Tibial artery (tissue), 4 donors: ENCODE results near the gene HBQ1.
"Not testable (repeated sequence)": the region's sequence is repeated elsewhere in the genome, so short reads cannot be mapped to it uniquely, and the experiment has no call there.

Experiments used
- DNase-seq, 2 donors: peaks; one replicate each; pipeline ENCODE4 v3.0.0-alpha.2; 2019
- H3K27ac ChIP-seq, 2 donors: fragments of 200-600 bp; sonication (generic) in 1 of 2; 1 replicate in 1 of 2; 2 replicates in 1 of 2; pipeline ENCODE4 v1.5.1; 2018 to 2019; ENCODE audit warnings: mild to moderate bottlenecking in 1 of 2
- H3K27me3 ChIP-seq, 2 donors: fragments of 200-600 bp; sonication (generic) in 1 of 2; one replicate each; pipeline versions ENCODE4 v1.5.1 to v1.6.0; 2016 to 2019
- H3K36me3 ChIP-seq, 3 donors: fragments of 200-600 bp; sonication (generic) in 2 of 3; one replicate each; pipeline ENCODE4 v1.5.1; 2016 to 2019; ENCODE audit warnings: mild to moderate bottlenecking in 2 of 3
- H3K4me1 ChIP-seq, 4 donors: fragments of 200-600 bp; sonication (generic) in 2 of 4; 1 replicate in 3 of 4; 2 replicates in 1 of 4; pipeline ENCODE4 v1.5.1; 2016 to 2019
- H3K4me3 ChIP-seq, 2 donors: fragments of 200-600 bp; sonication (generic) in 1 of 2; 1 replicate in 1 of 2; 2 replicates in 1 of 2; pipeline ENCODE4 v1.5.1; 2018 to 2019; ENCODE audit warnings: mild to moderate bottlenecking in 2 of 2
- H3K9me3 ChIP-seq, 3 donors: fragments of 200-600 bp; sonication (generic) in 1 of 3; one replicate each; pipeline ENCODE4 v1.5.1; 2016 to 2019
- intact Hi-C: fragments of 100-400 bp; cut with DNase I; formaldehyde crosslinking; loops from one replicate; pipeline ENCODE4 v1.15.0; 2023; ENCODE audit warnings: low total_unique reads
- TF ChIP-seq, protein P1 (sequence below), 2 experiments: fragments of 200-600 bp in 1 of 2; fragments of 450-650 bp in 1 of 2; IDR thresholded peaks; one replicate each; pipeline ENCODE4 v1.5.1; 2017 to 2019; ENCODE audit warnings: antibody characterized with exemption in 2 of 2, mild to moderate bottlenecking in 1 of 2, moderate library complexity in 1 of 2

HBQ1 gene

DNA sequence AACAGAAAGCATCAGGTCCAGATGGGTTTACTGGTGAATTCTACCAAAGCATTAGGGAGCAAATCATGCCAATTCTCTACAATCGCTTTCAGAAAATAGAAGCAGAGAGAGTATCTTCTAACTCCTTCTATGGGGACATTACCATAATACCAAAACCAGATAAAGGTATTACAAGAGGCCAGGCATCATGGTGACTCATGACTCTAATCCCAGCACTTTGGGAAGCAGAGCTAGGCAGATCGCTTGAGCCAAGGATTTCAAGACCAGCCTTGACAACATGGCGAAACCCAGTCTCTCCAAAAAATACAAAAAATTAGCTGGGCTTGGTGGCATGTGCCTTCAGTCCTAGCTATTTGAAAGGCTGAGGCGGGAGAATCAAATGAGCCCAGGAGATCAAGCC, 23.0 kb downstream of the HBQ1 start:
- DNase-seq: no peak
- intact Hi-C loops: no loop called here
- H3K4me1 ChIP-seq: no peaks in the 10 kb centered on the region
- TF ChIP-seq, protein P1, sequence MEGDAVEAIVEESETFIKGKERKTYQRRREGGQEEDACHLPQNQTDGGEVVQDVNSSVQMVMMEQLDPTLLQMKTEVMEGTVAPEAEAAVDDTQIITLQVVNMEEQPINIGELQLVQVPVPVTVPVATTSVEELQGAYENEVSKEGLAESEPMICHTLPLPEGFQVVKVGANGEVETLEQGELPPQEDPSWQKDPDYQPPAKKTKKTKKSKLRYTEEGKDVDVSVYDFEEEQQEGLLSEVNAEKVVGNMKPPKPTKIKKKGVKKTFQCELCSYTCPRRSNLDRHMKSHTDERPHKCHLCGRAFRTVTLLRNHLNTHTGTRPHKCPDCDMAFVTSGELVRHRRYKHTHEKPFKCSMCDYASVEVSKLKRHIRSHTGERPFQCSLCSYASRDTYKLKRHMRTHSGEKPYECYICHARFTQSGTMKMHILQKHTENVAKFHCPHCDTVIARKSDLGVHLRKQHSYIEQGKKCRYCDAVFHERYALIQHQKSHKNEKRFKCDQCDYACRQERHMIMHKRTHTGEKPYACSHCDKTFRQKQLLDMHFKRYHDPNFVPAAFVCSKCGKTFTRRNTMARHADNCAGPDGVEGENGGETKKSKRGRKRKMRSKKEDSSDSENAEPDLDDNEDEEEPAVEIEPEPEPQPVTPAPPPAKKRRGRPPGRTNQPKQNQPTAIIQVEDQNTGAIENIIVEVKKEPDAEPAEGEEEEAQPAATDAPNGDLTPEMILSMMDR (IDR thresholded peaks at IDR 0.05): no peak
- H3K9me3 ChIP-seq: no peaks in the 10 kb centered on the region
- H3K4me3 ChIP-seq: no peak overlapping the region
- H3K27me3 ChIP-seq: no peaks in the 10 kb centered on the region
- H3K27ac ChIP-seq: no peak overlapping the region
- peaks cover 77 to 97% (median 86%) of the 10 kb centered on the region in 3 donors for H3K36me3 ChIP-seq

DNA sequence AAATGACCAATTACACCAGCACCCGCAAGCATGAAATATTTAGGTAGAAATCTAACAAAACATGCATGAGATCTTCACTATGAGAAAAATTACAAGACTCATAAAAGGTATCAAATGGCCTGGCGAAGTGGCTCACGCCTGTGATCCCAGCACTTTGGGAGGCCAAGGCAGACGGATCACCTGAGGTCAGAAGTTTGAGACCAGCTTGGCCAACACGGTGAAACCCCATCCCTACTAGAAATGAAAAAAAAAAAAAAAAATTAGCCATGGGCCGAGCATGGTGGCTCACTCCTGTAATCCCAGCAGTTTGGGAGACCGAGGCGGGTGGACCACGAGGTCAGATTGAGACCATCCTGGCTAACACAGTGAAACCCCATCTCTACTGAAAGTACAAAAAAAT, 23.8 kb downstream of the HBQ1 start:
- H3K4me1 ChIP-seq, DNase-seq, H3K9me3 ChIP-seq, intact Hi-C loops, H3K27me3 ChIP-seq, H3K4me3 ChIP-seq, H3K27ac ChIP-seq: not testable (repeated sequence)
- H3K36me3 ChIP-seq: peaks cover 73 to 97% (median 78%) of the 10 kb centered on the region in 3 donors

DNA sequence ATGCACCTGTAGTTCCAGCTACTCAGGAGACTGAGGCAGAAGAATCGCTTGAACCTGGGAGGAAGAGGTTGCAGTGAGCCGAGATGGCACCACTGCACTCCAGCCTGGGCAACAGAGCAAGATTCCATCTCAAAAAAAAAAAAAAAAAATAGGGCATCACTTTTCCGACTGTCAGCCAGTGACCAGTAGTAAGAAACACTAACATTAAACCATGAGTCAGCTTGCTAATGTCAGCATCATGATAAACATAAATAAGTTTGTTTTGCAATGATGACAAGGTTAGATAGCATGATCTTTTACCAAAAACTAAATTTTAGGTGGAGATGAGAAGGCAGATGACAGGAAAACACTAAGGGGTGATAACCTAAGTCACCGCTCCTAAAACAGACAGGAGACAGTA, 29.1 kb downstream of the HBQ1 start:
- H3K4me1 ChIP-seq, H3K4me3 ChIP-seq, H3K27ac ChIP-seq, H3K27me3 ChIP-seq, DNase-seq, intact Hi-C loops, H3K9me3 ChIP-seq: not testable (repeated sequence)
- H3K36me3 ChIP-seq: peaks cover 46 to 100% (median 68%) of the 10 kb centered on the region in 3 donors

DNA sequence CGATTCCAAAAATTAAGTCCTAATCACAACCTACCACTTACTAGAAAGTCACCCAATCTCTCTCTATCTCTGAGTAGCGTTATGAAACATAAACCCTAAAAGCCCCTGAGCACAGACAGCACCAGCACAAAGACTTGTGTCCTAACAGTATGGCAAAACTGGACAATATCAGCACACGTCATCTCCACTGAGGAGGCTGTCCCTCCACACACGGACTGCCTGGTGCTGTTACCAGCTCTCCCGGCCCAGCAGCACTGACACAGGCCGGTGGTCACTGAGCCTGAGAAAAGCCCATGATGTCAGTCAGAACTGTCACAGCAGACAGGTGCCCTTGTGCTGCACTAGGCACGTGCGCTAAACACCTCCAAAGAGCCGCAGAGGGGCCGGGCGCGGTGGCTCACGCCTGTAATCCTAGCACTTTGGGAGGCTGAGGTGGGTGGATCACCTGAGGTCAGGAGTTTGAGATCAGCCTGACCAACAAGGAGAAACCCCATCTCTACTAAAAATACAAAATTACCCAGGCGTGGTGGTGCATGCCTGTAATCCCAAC, 31.4 kb downstream of the HBQ1 start:
- H3K27ac ChIP-seq, H3K9me3 ChIP-seq, DNase-seq, H3K4me3 ChIP-seq, H3K27me3 ChIP-seq, H3K4me1 ChIP-seq, intact Hi-C loops: not testable (repeated sequence)
- H3K36me3 ChIP-seq: peaks cover 47 to 100% (median 65%) of the 10 kb centered on the region in 3 donors

DNA sequence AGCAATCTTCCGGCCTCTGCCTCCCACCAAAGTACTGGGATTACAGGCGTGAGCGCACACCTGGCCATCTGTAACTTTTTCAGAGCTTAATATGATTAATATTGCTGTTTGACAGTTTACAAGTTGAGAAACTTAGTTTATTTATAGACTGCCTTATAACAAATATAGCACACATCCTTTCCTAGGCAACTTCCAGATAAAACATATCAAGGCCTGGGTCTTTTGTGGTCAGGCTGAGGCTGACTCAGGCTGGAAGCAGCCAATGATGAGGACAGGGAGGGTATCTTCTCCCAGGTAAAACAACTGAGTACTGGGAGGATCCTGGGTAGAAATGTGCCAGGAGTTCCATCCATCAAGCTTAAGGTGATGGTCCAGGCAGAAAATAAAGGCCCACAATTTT, 32.7 kb downstream of the HBQ1 start:
- TF ChIP-seq, protein P1 (IDR thresholded peaks at IDR 0.05): no peak
- H3K9me3 ChIP-seq: no peaks in the 10 kb centered on the region
- intact Hi-C loops: no loop called here
- H3K27me3 ChIP-seq: no peaks in the 10 kb centered on the region
- no peak overlapping the region for H3K27ac ChIP-seq
- DNase-seq: no peak
- peaks cover 0 to 6% (median 0%) of the 10 kb centered on the region in 4 donors for H3K4me1 ChIP-seq
- no peak overlapping the region for H3K4me3 ChIP-seq
- peaks cover 43 to 100% (median 63%) of the 10 kb centered on the region in 3 donors for H3K36me3 ChIP-seq

DNA sequence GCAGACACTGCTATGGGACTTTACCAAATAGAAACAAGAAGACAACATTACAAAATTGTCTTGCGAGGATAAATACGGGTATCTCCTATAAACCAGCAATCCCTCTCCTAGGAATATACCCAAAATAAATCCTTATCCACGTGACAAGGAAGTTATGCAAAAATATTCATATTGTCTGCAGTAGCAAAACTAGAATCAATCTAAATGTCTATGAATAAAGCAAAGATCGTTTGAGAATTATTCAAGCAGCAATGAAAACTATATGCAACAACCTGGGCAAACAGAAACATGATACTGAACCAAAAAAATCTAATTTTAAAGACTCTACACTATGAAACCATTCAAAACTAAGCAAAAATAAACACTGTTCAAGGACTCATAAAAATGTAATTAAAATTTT, 39.8 kb downstream of the HBQ1 start:
- Histone ChIP-seq H3K36me3 (peaks cover 71 to 99% (median 76%) of the 10 kb centered on the region in 3 donors), H3K4me1 (no peaks in the 10 kb centered on the region), H3K27me3 (no peaks in the 10 kb centered on the region), H3K27ac (no peak overlapping the region), H3K4me3 (no peak overlapping the region), H3K9me3 (no peaks in the 10 kb centered on the region)
- intact Hi-C loops: no loop called here
- TF ChIP-seq, protein P1 (IDR thresholded peaks at IDR 0.05): no peak
- no peak for DNase-seq

DNA sequence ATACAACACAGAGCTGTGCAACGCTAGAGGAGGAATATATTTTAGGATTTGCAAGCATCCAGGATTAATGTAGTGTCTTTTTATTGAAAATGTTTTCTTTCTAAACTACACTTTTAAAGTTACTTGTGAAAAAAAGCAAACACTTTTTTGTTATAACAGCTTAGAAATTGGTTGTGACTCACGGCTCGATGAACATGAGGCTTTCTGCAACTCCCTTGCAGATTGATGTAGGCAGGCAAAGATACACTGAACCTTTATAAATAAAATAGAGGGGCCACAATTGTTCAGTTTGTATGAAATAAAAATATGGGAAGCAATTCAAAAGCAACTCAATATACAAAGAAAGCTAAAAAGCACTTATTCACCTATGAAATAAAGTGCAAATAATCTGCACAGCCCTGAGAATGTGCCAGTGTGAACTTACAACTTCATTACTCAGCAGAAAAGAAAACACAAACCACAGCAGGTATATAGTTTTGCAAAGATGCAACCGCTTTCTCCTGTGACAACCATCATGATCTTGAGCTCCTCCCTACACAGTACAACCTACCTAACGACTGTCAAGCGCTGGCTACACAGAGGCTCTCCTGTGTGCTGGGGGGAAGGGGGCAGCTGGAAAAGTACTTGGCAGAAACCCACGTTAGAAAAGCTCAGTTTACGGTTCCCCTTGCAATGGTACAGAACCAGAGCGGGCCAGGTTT, 48.0 kb downstream of the HBQ1 start:
- DNase-seq: no peak
- peak overlapping the region; percentile 90 to 95 for H3K27ac ChIP-seq
- H3K4me1 ChIP-seq: peaks cover 5 to 22% (median 14%) of the 10 kb centered on the region in 4 donors
- intact Hi-C loops: no loop called here
- H3K9me3 ChIP-seq: no peaks in the 10 kb centered on the region
- TF ChIP-seq, protein P1 (IDR thresholded peaks at IDR 0.05): no peak
- H3K27me3 ChIP-seq: no peaks in the 10 kb centered on the region
- peak overlapping the region; percentile 79 to 88 for H3K4me3 ChIP-seq
- H3K36me3 ChIP-seq: peaks cover 37 to 44% (median 40%) of the 10 kb centered on the region in 3 donors
